Measurements from ENCODE around the gene SYCP3. TPM values are rescaled to one million over a fixed set of nuclear protein-coding genes. Genes with fewer than 3 reads are reported as not detected.
"Not testable (repeated sequence)": the region's sequence is repeated elsewhere in the genome, so short reads cannot be mapped to it uniquely, and the experiment has no call there.

SYCP3 gene
- total and polyA plus RNA-seq, 7 experiments from 2014 or later = 0.23 to 0.87 (median 0.56) TPM; not detected in 2

GRCh38 chr12:101685092-101685491 lies 54.2 kb downstream of the SYCP3 start:
- Mint-ChIP-seq H3K4me1 (no peaks in the 10 kb centered on the region), H3K27me3 (peaks cover 4 to 21% (median 8%) of the 10 kb centered on the region in 5 donors)

GRCh38 chr12:101681627-101682026 lies 57.6 kb downstream of the SYCP3 start:
- H3K27ac Mint-ChIP-seq; H3K36me3 ChIP-seq (ENCODE audit: control insufficient read depth in 2 of 3, insufficient read depth in 3 of 3, low read length in 3 of 3); POLR2A ChIA-PET; H3K27ac ChIP-seq (ENCODE audit: low read depth, low read length); intact Hi-C loops (cut with micrococcal nuclease); CTCF ChIA-PET; H3K27me3 ChIP-seq (ENCODE audit: control insufficient read depth in 2 of 2, insufficient read depth in 2 of 2, low read length in 2 of 2); H3K9me3 Mint-ChIP-seq; H3K4me1 ChIP-seq (ENCODE audit: control insufficient read depth in 2 of 2, insufficient read depth in 2 of 2, low read length in 2 of 2); ATAC-seq; H3K4me3 Mint-ChIP-seq; H3K4me3 ChIP-seq (ENCODE audit: low read length); DNase-seq; H3K9me3 ChIP-seq (ENCODE audit: control insufficient read depth in 2 of 3, low read length in 3 of 3); H3K4me1 Mint-ChIP-seq; H3K36me3 Mint-ChIP-seq: not testable (repeated sequence)
- H3K27me3 Mint-ChIP-seq = peaks cover 4 to 34% (median 8%) of the 10 kb centered on the region in 5 donors

More at GRCh38 chr12:101685092-101685491, 54.2 kb downstream of the SYCP3 start:
- Histone ChIP-seq H3K4me1 (ENCODE audit: control insufficient read depth in 2 of 2, insufficient read depth in 2 of 2, low read length in 2 of 2) (no peaks in the 10 kb centered on the region), H3K27ac (ENCODE audit: low read depth, low read length) (no peak overlapping the region), H3K36me3 (ENCODE audit: control insufficient read depth in 2 of 3, insufficient read depth in 3 of 3, low read length in 3 of 3) (no peaks in the 10 kb centered on the region), H3K4me3 (ENCODE audit: low read length) (no peak overlapping the region), H3K9me3 (ENCODE audit: control insufficient read depth in 2 of 3, low read length in 3 of 3) (no peaks in the 10 kb centered on the region), H3K27me3 (ENCODE audit: control insufficient read depth in 2 of 2, insufficient read depth in 2 of 2, low read length in 2 of 2) (no peaks in the 10 kb centered on the region)
- H3K9me3 Mint-ChIP-seq = no peaks in the 10 kb centered on the region
- no peak overlapping the region for H3K27ac Mint-ChIP-seq
- H3K4me3 Mint-ChIP-seq = no peak overlapping the region
- no peaks in the 10 kb centered on the region for H3K36me3 Mint-ChIP-seq
- CTCF ChIA-PET = no interaction called here
- ATAC-seq (no peak), DNase-seq (no peak)
- POLR2A ChIA-PET = no interaction called here
- intact Hi-C loops (cut with micrococcal nuclease) = no loop called here

GRCh38 chr12:101680647-101681046 lies 58.6 kb downstream of the SYCP3 start:
- H3K9me3 ChIP-seq (ENCODE audit: control insufficient read depth in 2 of 3, low read length in 3 of 3) = no peaks in the 10 kb centered on the region
- no peak overlapping the region for H3K27ac ChIP-seq (ENCODE audit: low read depth, low read length)
- DNase-seq = no peak
- ATAC-seq = no peak
- intact Hi-C loops (cut with micrococcal nuclease) = no loop called here
- Mint-ChIP-seq H3K36me3 (no peaks in the 10 kb centered on the region), H3K4me1 (peaks cover 0 to 4% (median 0%) of the 10 kb centered on the region in 7 donors), H3K27me3 (peaks cover 4 to 35% (median 8%) of the 10 kb centered on the region in 5 donors), H3K9me3 (no peaks in the 10 kb centered on the region), H3K4me3 (no peak overlapping the region), H3K27ac (no peak overlapping the region)
- no peaks in the 10 kb centered on the region for H3K4me1 ChIP-seq (ENCODE audit: control insufficient read depth in 2 of 2, insufficient read depth in 2 of 2, low read length in 2 of 2)
- POLR2A ChIA-PET = no interaction called here
- CTCF ChIA-PET = no interaction called here
- H3K27me3 ChIP-seq (ENCODE audit: control insufficient read depth in 2 of 2, insufficient read depth in 2 of 2, low read length in 2 of 2) = no peaks in the 10 kb centered on the region
- H3K4me3 ChIP-seq (ENCODE audit: low read length) = no peak overlapping the region
- H3K36me3 ChIP-seq (ENCODE audit: control insufficient read depth in 2 of 3, insufficient read depth in 3 of 3, low read length in 3 of 3) = no peaks in the 10 kb centered on the region

GRCh38 chr12:101680240-101680639 lies 59.0 kb downstream of the SYCP3 start:
- no peak overlapping the region for H3K4me3 Mint-ChIP-seq
- H3K36me3 Mint-ChIP-seq = no peaks in the 10 kb centered on the region
- no peak overlapping the region for H3K27ac ChIP-seq (ENCODE audit: low read depth, low read length)
- ChIA-PET CTCF (no interaction called here), POLR2A (no interaction called here)
- H3K9me3 ChIP-seq (ENCODE audit: control insufficient read depth in 2 of 3, low read length in 3 of 3) = no peaks in the 10 kb centered on the region
- intact Hi-C loops (cut with micrococcal nuclease) = no loop called here
- no peak overlapping the region for H3K4me3 ChIP-seq (ENCODE audit: low read length)
- no peaks in the 10 kb centered on the region for H3K9me3 Mint-ChIP-seq
- ATAC-seq = no peak
- no peaks in the 10 kb centered on the region for H3K36me3 ChIP-seq (ENCODE audit: control insufficient read depth in 2 of 3, insufficient read depth in 3 of 3, low read length in 3 of 3)
- DNase-seq = no peak
- H3K27me3 Mint-ChIP-seq = peaks cover 4 to 34% (median 8%) of the 10 kb centered on the region in 5 donors
- no peaks in the 10 kb centered on the region for H3K4me1 ChIP-seq (ENCODE audit: control insufficient read depth in 2 of 2, insufficient read depth in 2 of 2, low read length in 2 of 2)
- H3K27me3 ChIP-seq (ENCODE audit: control insufficient read depth in 2 of 2, insufficient read depth in 2 of 2, low read length in 2 of 2) = no peaks in the 10 kb centered on the region
- peaks cover 0 to 4% (median 0%) of the 10 kb centered on the region in 7 donors for H3K4me1 Mint-ChIP-seq
- no peak overlapping the region for H3K27ac Mint-ChIP-seq

Other genes with a start within 250 kb of the SYCP3 start
- gene MYBPC1, start 144.5 kb downstream of the SYCP3 start, total RNA-seq = not detected
- not detected for gene MYBPC1, start 144.5 kb downstream of the SYCP3 start, polyA plus RNA-seq
- 10 to 100 TPM in 3 of 5 experiments, 1 to 10 TPM in 2; 6.5 to 22.6 (median 14.5) TPM for gene CHPT1, start 41.8 kb downstream of the SYCP3 start, total RNA-seq
- 10 to 100 TPM in 1 of 2 donors, 1 to 10 TPM in 1; 9.4 to 22.9 TPM for gene CHPT1, start 41.8 kb downstream of the SYCP3 start, polyA plus RNA-seq
- 10 to 100 TPM; 42.0 to 85.1 (median 62.2) TPM for gene GNPTAB, start 91.5 kb upstream of the SYCP3 start, total RNA-seq
- gene GNPTAB, start 91.5 kb upstream of the SYCP3 start, polyA plus RNA-seq = 10 to 100 TPM; 28.2 to 33.5 TPM
- gene DRAM1, start 138.1 kb upstream of the SYCP3 start, total RNA-seq = 1 to 10 TPM; 2.4 to 9.5 (median 2.6) TPM
- 1 to 10 TPM; 1.4 to 2.4 TPM for gene DRAM1, start 138.1 kb upstream of the SYCP3 start, polyA plus RNA-seq

Measured in naive thymus-derived CD4-positive, alpha-beta T cell (primary cell).